Activated naive CD8-positive, alpha-beta T cell treated with anti-CD3 and anti-CD28 coated beads, Interleukin-2, amount 10 ng/mL, durations not matched to agents 7 days and 5 days (primary cell): Measurements from ENCODE around the gene GAPVD1. TPM values are rescaled to one million over a fixed set of nuclear protein-coding genes. Genes with fewer than 3 reads are reported as not detected.

Experiments used
- ATAC-seq: fragments of 150-1000 bp; cut with Tn5 transposase; one replicate; pipeline ENCODE4 v1.10.0; 2021; ENCODE audit warnings: low read depth, moderate library complexity
- POLR2A ChIA-PET: fragments of 350-600 bp; sonication (Branson Sonifier 250); formaldehyde crosslinking; loops from one replicate; lab custom pipeline; 2021; ENCODE audit warnings: antibody characterized with exemption; lab: Charles Lee
- DNase-seq: peaks from one replicate; pipeline ENCODE4 v3.0.0; 2021
- H3K27ac Mint-ChIP-seq: one replicate; pipeline ENCODE4 v1.8.0; 2022; ENCODE audit warnings: mild to moderate bottlenecking, mixed read lengths
- H3K27me3 Mint-ChIP-seq: one replicate; pipeline ENCODE4 v1.8.0; 2022; ENCODE audit warnings: mild to moderate bottlenecking, moderate library complexity, mixed read lengths
- H3K36me3 Mint-ChIP-seq: one replicate; pipeline ENCODE4 v1.8.0; 2021; ENCODE audit warnings: mild to moderate bottlenecking, mixed read lengths
- H3K4me1 Mint-ChIP-seq: one replicate; pipeline ENCODE4 v1.8.0; 2021; ENCODE audit warnings: mixed read lengths
- H3K4me3 Mint-ChIP-seq: one replicate; pipeline ENCODE4 v1.8.0; 2022; ENCODE audit warnings: mild to moderate bottlenecking, moderate library complexity, mixed read lengths
- H3K9me3 Mint-ChIP-seq: one replicate; pipeline ENCODE4 v1.8.0; 2021; ENCODE audit warnings: mixed read lengths
- total RNA-seq, 2 experiments: library from RNA; stranded (reverse); gene quantifications; one replicate each; pipeline ENCODE4 v1.2.3, GENCODE V29; 2021

The GAPVD1 gene
- total RNA-seq, 2 experiments from 2014 or later, result 57.8 to 58.7 TPM

GRCh38 chr9:125238915-125239446, 22.6 kb upstream of the GAPVD1 start:
- H3K27me3 Mint-ChIP-seq, result no peaks in the 10 kb centered on the region
- H3K36me3 Mint-ChIP-seq, result peaks cover 40% of the 10 kb centered on the region
- H3K4me1 Mint-ChIP-seq, result peaks cover 38% of the 10 kb centered on the region
- peak overlapping the region; percentile 99 for H3K4me3 Mint-ChIP-seq
- ATAC-seq (no peak), DNase-seq (no peak)
- POLR2A ChIA-PET, result interaction anchor here (0.6 to 1.2 kb wide), 2 partner anchors 22 to 35 kb away, joined by 3 read pairs; partner anchors contain the start of gene GAPVD1
- no peaks in the 10 kb centered on the region for H3K9me3 Mint-ChIP-seq
- peak overlapping the region; percentile 76 for H3K27ac Mint-ChIP-seq

DNA sequence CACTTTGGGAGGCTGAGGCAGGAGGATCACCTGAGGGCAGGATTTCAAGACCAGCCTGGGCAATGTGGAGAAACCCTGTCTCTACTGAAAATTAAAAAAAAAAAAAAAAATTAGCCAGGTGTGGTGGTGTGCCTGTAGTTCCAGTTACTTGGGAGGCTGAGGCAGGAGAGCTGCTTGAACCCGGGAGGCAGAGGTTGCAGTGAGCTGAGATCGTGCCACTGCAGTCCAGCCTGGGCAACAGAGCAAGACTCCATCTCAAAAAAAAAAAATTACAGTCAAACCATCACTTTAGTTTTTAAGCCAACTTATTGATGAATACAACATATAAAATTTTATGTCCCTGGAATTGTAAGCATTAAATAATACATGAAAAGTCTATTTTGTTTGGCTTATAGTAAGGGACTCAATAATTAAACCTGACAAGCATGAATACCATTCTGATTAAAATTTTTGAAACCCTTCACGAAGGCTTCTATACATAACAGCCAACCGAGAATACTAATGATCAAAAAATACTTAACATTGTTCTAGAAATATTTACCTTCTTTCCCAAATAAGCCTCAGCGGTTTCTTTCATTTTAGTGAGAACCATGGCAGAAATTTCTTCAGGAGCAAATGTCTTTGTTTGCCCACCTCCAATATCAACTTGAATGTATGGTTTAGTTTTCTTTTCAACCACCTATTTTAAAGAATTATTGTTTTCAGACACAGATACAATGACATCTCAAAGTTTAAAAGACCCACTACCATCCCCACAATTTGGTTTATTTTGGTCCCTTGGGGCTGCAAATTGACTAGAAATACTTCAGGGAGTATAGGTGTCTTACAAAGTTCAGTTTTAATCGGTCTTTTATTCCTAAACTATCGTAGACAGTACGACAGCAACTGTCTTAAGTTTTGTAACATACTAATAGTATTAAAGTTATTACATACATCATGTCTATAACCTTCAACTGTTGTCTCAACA, 21.7 kb upstream of the GAPVD1 start:
- peaks cover 38% of the 10 kb centered on the region for H3K4me1 Mint-ChIP-seq
- H3K4me3 Mint-ChIP-seq, result peak overlapping the region; percentile 99
- H3K27me3 Mint-ChIP-seq, result no peaks in the 10 kb centered on the region
- DNase-seq, result no peak
- H3K36me3 Mint-ChIP-seq, result peaks cover 40% of the 10 kb centered on the region
- peak overlapping the region; percentile 99 for H3K27ac Mint-ChIP-seq
- ATAC-seq, result no peak
- POLR2A ChIA-PET, result interaction anchor here (0.6 to 2.4 kb wide), 11 partner anchors 22 to 1370 kb away, joined by 3 to 73 read pairs (median 10); partner anchors contain the start of genes ARPC5L, GAPVD1, RABEPK and RPL35
- no peaks in the 10 kb centered on the region for H3K9me3 Mint-ChIP-seq

GRCh38 chr9:125240649-125240999, 21.0 kb upstream of the GAPVD1 start:
- Mint-ChIP-seq H3K27me3 (no peaks in the 10 kb centered on the region), H3K4me1 (peaks cover 34% of the 10 kb centered on the region), H3K27ac (peak overlapping the region; percentile 99), H3K36me3 (peaks cover 36% of the 10 kb centered on the region), H3K9me3 (no peaks in the 10 kb centered on the region), H3K4me3 (peak overlapping the region; percentile 99)
- ATAC-seq, result peak; percentile 2
- POLR2A ChIA-PET, result interaction anchor here (0.6 to 2.4 kb wide), 20 partner anchors 8 to 1371 kb away, joined by 3 to 73 read pairs (median 5); partner anchors contain the start of genes ARPC5L, GAPVD1, RABEPK and RPL35
- no peak for DNase-seq

DNA sequence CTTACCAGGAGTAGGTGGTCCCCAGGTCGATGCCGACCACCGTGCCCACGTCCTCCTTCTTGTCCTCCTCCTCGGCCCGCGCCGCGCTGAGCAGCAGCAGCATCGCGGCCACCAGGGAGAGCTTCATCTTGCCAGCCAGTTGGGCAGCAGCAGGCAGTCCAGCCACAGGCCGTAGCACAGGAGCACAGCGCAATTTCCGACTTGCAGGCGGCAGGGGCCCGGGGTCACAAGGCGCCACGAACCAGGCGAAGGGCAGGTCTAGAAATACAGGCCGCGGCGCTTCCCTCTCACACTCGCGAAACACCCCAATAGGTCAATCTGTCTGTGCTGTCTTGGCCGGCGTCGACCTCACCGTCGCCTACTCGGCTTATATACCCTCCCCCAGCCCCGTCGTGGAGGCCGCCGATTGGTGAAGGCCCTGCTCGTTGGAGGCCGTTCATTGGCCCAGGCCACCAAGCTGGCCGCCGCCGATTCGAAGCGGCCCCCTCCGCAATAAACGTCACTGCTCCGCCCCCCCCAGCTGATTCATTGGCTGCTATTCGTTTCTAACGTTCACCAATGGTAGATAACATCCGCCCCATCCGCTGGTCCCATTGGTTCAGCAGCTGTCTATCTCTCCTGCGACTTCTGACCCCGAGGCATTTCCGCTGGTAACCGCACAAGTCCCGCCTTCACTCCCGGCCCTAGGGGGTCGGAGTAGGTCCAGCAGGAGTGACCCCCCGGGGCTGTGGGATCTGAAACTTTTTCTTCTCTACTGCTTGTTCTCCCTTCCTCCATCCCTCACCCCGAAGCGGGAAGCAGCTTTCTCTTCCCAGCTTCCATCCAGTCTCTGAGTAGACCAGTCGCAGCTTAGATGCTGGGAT, 20.4 kb upstream of the GAPVD1 start, which contains the start of gene HSPA5:
Gene HSPA5 (minus strand): TSS at position 344 of the 863 bp plus-strand sequence. CDS start 217 bp downstream, at position 127.
- POLR2A ChIA-PET, result interaction anchor here (0.6 to 2.4 kb wide), 37 partner anchors 9 to 1149 kb away, joined by 3 to 73 read pairs (median 4); partner anchors contain the start of genes ARPC5L, GAPVD1, GOLGA1 and NR6A1
- no peaks in the 10 kb centered on the region for H3K27me3 Mint-ChIP-seq
- DNase-seq, result peak; percentile 95
- no peaks in the 10 kb centered on the region for H3K9me3 Mint-ChIP-seq
- peak; percentile 94 for ATAC-seq
- peaks cover 30% of the 10 kb centered on the region for H3K4me1 Mint-ChIP-seq
- H3K4me3 Mint-ChIP-seq, result peak within 1 kb of the TSS; percentile 99
- peak within 1 kb of the TSS; percentile 99 for H3K27ac Mint-ChIP-seq
- peaks cover 33% of the 10 kb centered on the region for H3K36me3 Mint-ChIP-seq

DNA sequence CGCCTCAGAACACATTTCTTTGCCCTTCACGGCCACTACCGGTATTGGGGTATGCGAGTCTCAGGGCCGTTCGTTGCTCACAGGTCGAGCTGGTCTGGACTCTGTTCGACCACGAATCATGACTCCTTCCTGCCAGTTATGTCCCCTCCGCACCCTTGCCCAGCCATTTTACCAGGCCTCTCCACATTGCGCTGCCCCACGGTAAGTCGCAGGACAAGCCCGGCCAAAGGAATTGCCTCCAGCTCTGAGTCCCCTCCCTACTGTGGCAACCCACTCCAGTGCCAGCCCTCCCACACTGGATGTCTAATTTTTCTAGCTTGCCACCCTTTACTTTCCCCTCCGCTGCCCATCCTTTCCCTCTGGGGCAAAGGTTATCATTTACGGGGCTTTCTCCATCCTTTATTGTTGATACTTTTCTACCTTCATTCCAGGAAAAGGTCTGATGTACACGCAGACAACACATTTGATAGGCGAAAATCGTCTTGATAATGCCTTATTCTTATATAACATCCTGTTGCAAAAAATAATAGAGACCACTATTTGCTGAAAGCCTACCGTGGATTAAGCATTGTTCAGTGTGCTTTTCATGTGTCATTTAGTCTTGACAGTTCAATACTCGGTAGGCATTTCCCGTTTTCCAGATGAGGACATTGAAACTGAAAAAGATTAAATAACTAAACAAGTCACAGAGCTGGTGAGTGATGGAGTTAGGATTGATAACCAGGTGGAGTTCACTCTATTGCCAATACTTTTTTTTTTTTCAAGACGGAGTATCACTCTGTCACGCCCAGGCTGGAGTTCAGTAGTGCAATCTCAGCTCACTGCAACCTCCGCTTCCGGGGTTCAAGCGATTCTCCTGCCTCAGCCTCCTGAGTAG, 19.5 kb upstream of the GAPVD1 start:
- H3K4me1 Mint-ChIP-seq, result peaks cover 23% of the 10 kb centered on the region
- DNase-seq (no peak), ATAC-seq (peak; percentile 11)
- H3K27me3 Mint-ChIP-seq, result no peaks in the 10 kb centered on the region
- peak overlapping the region; percentile 99 for H3K27ac Mint-ChIP-seq
- POLR2A ChIA-PET, result interaction anchor here (0.6 to 2.4 kb wide), 30 partner anchors 9 to 504 kb away, joined by 3 to 73 read pairs (median 5); partner anchors contain the start of genes ARPC5L, GAPVD1, GOLGA1 and NR6A1
- H3K9me3 Mint-ChIP-seq, result no peaks in the 10 kb centered on the region
- peak overlapping the region; percentile 99 for H3K4me3 Mint-ChIP-seq
- H3K36me3 Mint-ChIP-seq, result peaks cover 25% of the 10 kb centered on the region

DNA sequence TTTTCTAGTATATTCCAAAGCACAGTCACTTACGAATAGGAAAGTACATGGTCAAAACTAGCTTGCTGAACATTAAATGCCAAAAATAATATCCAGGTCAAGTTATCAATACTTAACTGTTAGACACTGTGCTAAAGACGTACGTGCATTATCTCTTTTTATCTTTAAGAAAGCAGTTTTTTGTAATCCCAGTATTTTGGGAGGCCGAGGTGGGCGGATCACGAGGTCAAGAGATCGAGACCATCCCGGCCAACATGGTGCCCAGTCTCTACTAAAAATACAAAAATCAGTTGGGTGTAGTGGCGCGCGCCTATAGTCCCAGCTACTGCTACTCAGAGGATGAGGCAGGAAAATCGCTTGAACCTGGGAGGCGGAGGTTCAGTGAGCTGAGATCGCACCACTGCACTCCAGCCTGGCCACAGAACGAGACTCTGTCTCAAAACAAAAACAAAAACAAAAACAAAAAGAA, 17.8 kb upstream of the GAPVD1 start:
- no peaks in the 10 kb centered on the region for H3K9me3 Mint-ChIP-seq
- peaks cover 10% of the 10 kb centered on the region for H3K4me1 Mint-ChIP-seq
- no peak overlapping the region for H3K4me3 Mint-ChIP-seq
- ATAC-seq (no peak), DNase-seq (no peak)
- peaks cover 9% of the 10 kb centered on the region for H3K36me3 Mint-ChIP-seq
- H3K27me3 Mint-ChIP-seq, result no peaks in the 10 kb centered on the region
- POLR2A ChIA-PET, result interaction anchor here (0.9 kb wide), 1 partner anchor 18 kb away, joined by 3 read pairs; the partner anchor contains the start of gene GAPVD1
- H3K27ac Mint-ChIP-seq, result no peak overlapping the region

DNA sequence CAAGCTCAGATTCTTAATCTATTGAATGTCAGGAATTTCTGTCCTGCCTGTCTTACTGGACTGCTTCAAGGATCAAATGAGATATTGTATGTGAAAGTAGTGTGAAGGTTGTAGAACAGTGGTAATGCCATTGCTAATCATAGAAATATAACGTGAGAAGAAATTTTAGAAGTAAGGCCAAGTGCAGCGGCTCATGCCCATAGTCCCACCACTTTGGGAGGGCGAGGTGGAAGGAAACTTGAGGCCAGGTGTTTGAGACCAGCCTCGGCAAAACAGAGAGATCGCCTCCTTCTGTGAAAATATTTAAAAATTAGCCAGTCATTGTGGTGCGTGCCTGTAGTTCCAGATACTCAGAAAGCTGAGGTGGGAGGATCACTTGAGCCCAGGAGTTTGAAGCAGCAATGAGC, 15.4 kb upstream of the GAPVD1 start:
- POLR2A ChIA-PET, result interaction anchor here (0.6 kb wide), 1 partner anchor 22 kb away, joined by 5 read pairs; no protein-coding TSS in a partner anchor

GRCh38 chr9:125254231-125254630, 7.4 kb upstream of the GAPVD1 start:
- POLR2A ChIA-PET, result interaction anchor here (1.3 kb wide), 1 partner anchor 13 kb away, joined by 4 read pairs; no protein-coding TSS in a partner anchor
- ATAC-seq (no peak), DNase-seq (no peak)
- H3K36me3 Mint-ChIP-seq, result no peaks in the 10 kb centered on the region
- peaks cover 4% of the 10 kb centered on the region for H3K27me3 Mint-ChIP-seq
- H3K9me3 Mint-ChIP-seq, result no peaks in the 10 kb centered on the region
- H3K4me1 Mint-ChIP-seq, result no peaks in the 10 kb centered on the region
- no peak overlapping the region for H3K27ac Mint-ChIP-seq
- no peak overlapping the region for H3K4me3 Mint-ChIP-seq

More for the DNA sequence above, 15.4 kb upstream of the GAPVD1 start:
- DNase-seq (no peak), ATAC-seq (no peak)
- peaks cover 4% of the 10 kb centered on the region for H3K4me1 Mint-ChIP-seq
- H3K4me3 Mint-ChIP-seq, result no peak overlapping the region
- no peaks in the 10 kb centered on the region for H3K27me3 Mint-ChIP-seq
- H3K9me3 Mint-ChIP-seq, result no peaks in the 10 kb centered on the region
- H3K27ac Mint-ChIP-seq, result no peak overlapping the region
- H3K36me3 Mint-ChIP-seq, result peaks cover under 1% of the 10 kb centered on the region

DNA sequence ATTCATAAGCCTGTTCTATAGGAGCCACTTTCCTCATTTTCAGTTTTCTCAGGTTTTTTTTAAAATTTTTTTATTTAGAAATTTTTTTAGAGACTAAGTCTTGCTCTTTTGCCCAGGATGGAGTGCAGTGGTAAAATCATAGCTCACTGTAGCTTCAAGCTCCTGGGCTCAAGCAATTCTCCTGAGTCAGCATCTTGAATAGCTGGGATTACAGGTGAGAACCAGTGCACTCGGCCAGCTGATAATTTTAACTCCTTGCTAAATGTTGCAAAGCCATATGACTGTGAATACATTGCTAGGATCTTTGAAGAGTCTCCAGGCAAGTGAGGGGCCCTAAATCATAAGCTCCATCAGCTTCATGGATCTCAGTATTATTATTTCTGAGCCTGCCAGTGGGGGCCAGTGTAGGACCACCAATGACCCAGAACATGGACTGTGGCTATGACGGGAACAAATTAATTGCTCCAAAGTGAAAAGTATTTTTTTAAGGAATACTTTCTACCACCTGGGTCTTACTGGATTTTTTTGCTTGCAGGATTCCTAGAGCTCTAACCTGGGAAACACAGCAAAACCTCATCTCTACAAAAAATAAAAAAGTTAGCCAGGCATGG, 5.7 kb upstream of the GAPVD1 start:
- Mint-ChIP-seq H3K9me3 (no peaks in the 10 kb centered on the region), H3K36me3 (no peaks in the 10 kb centered on the region), H3K4me1 (peaks cover 1% of the 10 kb centered on the region), H3K27me3 (peaks cover 4% of the 10 kb centered on the region), H3K4me3 (no peak overlapping the region), H3K27ac (no peak overlapping the region)
- POLR2A ChIA-PET, result interaction anchor here (2.4 kb wide), 1 partner anchor 14 kb away, joined by 13 read pairs; the partner anchor contains the start of gene HSPA5
- ATAC-seq (no peak), DNase-seq (no peak)

- Mint-ChIP-seq H3K4me1 (peaks cover 15% of the 10 kb centered on the region), H3K27ac (no peak overlapping the region), H3K4me3 (no peak overlapping the region), H3K36me3 (no peaks in the 10 kb centered on the region), H3K27me3 (peaks cover 4% of the 10 kb centered on the region), H3K9me3 (no peaks in the 10 kb centered on the region)
- POLR2A ChIA-PET, result interaction anchor here (1.0 kb wide), 1 partner anchor 17 kb away, joined by 3 read pairs; the partner anchor contains the start of gene HSPA5
- DNase-seq (no peak), ATAC-seq (no peak)
Measured at GRCh38 chr9:125258160-125258785, 3.4 kb upstream of the GAPVD1 start.
